Subcutaneous adipose tissue (tissue), 4 donors: ENCODE data around the gene CIB2. TPM values are rescaled to one million over a fixed set of nuclear protein-coding genes. Genes with fewer than 3 reads are reported as not detected.

Experiments
- total RNA-seq, 4 donors: library from RNA; depleted of rRNA; stranded (reverse); fragments of >200 nt; gene quantifications; one replicate each; pipeline ENCODE4 v1.1.0, GENCODE V29; 2016
- TF ChIP-seq, protein P1 (sequence below): fragments of 450-650 bp; IDR thresholded peaks from one replicate; pipeline ENCODE4 v1.5.1; 2016; ENCODE audit warnings: low read depth, mild to moderate bottlenecking, control low read depth, antibody characterized with exemption, moderate library complexity

CIB2 gene
- total RNA-seq, 4 donors from 2014 or later: 3.2 to 6.4 (median 5.9) TPM

DNA sequence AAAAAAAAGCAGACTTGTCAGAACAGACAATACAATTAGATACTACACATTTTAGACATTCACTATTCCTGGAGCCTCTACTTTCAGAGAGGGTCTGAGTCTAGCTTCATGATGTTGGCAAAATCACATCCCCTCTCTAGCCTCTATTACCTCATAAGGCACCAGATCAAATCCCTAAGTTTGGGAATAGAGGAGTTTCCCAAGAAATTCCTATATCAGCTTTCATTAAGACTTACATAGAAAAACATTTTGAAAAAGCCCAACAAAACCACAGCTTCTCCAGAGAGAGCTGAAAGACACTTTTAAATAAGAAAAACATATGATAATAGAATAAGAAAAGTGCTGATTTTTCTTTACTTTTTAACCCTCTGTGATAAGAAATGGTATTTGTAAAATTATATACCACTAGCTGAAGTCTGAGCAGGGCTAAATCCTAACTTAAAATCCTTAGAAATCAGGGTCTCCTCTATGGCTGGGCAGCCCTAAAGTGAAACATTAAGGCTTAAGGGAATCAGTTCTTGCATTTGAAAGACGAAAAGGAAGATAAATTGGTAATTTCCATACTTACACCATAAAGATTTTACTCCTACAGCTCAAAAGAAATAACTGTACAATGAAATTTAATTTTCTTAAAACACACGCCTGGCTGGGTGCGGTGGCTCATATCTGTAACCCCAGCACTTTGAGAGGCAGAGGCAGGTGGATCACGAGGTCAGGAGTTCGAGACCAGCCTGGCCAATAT lies 58.0 kb downstream of the CIB2 start:
- TF ChIP-seq, protein P1, sequence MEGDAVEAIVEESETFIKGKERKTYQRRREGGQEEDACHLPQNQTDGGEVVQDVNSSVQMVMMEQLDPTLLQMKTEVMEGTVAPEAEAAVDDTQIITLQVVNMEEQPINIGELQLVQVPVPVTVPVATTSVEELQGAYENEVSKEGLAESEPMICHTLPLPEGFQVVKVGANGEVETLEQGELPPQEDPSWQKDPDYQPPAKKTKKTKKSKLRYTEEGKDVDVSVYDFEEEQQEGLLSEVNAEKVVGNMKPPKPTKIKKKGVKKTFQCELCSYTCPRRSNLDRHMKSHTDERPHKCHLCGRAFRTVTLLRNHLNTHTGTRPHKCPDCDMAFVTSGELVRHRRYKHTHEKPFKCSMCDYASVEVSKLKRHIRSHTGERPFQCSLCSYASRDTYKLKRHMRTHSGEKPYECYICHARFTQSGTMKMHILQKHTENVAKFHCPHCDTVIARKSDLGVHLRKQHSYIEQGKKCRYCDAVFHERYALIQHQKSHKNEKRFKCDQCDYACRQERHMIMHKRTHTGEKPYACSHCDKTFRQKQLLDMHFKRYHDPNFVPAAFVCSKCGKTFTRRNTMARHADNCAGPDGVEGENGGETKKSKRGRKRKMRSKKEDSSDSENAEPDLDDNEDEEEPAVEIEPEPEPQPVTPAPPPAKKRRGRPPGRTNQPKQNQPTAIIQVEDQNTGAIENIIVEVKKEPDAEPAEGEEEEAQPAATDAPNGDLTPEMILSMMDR: no peak

DNA sequence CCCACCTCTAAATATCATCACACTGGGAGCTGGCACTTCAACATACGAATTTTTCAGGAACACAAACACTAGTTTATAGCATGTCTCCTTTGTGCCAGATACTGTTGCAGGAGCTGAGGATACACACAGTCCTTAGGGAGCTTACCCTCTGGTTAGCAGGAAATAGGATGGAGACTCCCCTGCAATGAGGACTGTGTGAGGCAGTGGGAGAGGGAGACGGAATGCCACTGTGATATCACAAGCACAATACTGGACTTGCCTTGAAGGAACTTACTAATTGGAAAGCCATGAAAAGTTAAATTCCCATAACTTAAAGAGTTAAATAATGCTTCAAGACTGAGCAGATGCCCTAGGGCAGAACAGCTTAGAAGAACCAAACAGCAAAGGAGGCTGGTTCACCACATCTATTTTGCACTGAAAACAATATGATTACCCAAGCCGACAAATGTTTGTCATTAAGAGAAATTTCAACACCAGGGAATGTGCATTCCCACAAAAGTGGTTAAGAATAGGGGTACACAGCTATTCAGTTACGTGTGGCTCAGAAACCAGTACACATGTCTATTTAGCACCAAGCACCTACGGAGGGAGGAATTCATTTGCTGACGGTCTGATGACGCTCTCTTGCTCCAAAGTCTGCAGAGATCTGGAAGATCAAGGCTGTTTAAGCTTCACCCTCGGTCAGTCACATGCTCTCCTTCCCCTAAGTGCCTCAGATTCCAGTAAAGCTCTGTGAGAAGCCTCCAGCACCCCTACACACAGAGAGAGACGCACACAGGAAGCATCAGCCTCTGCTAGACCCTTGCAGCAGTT lies 59.0 kb downstream of the CIB2 start:
- TF ChIP-seq, protein P1: no peak

DNA sequence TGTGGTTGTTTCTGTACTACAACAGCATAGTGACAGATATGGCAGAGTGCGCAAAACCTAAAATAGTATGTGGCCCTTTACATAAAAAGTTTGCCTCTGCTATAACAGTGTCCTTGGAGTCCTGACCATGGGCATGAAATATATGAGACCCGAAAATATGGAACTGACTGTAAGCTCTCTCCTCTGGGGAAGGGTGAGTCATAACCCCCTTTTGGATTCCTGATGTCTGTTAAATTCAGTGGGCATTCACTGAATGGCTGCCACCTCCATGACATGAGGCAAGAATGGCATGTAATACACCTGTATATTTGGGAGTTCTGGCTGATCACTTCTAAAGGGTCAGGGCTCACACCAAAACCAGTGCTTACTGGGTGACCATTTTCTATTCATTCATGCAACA lies 59.9 kb downstream of the CIB2 start:
- TF ChIP-seq, protein P1: no peak

DNA sequence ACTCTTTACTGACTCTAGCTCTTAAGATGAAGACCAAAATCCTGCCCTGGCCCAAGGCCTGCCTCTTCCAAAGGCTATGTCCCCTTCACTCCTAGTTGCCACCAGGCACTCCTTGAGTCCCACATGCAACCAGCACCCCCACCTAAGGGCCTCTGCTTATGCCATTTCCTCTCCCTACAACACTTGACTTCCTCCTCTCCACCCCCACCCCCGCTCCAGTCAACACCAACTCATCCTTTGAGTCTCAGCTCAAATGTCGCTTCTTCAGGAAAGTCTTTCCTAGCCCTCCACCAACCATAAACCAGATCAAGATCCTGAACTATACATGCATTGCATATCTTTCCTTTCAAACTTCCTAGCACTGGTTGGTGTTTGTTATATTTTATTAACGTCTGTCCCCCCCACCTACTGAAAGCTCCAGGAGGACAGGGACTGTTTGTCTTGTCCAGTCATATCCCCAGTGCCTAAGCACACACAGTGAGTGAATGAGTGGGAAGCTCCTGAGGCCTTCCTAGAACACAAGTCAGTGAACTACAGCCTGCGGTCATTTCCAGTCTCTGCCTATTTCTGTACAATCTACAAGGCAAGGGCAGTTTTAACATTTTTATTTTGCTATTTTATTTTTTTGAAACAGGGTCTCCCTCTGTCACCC lies 61.1 kb downstream of the CIB2 start:
- TF ChIP-seq, protein P1: no peak

DNA sequence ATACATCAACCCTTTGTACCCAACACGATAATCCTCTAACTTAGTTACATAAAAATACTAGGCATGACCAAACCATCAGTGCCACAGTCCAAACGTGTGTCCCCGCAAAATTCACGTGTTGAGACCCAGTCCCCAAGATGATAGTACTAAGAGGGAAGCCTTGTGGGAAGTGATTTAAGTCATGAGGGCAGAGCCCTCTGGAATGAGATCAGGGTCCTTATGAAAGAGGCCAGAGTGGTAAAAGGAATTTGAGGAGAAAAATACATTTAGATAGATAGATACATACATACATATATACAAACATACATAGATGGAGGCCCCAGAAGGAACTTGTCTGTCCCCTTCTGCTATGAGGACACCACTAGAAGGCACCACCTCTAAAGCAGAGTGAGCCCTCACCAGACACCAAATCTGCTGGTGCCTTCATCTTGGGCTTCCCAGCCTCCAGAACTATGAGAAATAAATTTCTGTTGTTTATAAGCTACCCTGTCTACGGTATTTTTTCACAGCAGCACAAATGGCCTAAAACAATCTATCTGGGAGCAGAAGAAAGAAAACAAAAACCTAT lies 61.7 kb downstream of the CIB2 start:
- TF ChIP-seq, protein P1: no peak

DNA sequence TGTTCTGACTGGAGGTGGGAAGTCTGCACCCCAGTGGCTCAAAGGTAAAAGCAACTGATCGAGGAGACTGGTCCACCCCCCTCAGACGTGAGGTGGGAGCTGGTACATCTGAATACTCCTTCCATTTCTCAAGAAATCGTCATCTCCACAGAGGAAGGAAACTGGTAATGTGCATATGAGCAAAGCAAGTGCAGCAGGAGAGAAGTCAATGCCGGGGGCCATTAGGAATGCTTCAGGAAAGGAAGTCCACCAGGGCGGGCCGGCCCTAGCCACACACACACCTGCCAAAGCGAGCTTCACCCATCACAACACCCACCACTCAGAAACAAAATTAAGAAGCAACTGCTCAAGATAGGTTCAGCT lies 62.2 kb downstream of the CIB2 start:
- TF ChIP-seq, protein P1: no peak
